Activated CD4-positive, alpha-beta T cell treated with anti-CD3 and anti-CD28 coated beads for 36 hours (primary cell): ENCODE data around the gene POU3F3. TPM values are rescaled to one million over a fixed set of nuclear protein-coding genes. Genes with fewer than 3 reads are reported as not detected.
A peak's percentile ranks its signal among the peaks of the same experiment; 100 is the strongest.

Experiments
- ATAC-seq: fragments of 200-7000 bp; cut with Tn5 transposase; one replicate; pipeline ENCODE4 v1.10.0; 2021; ENCODE audit warnings: mild to moderate bottlenecking, moderate library complexity
- CTCF ChIA-PET: fragments of 350-600 bp; sonication (Branson Sonifier 250); formaldehyde crosslinking; loops from one replicate; lab custom pipeline; 2021; ENCODE audit warnings: antibody characterized with exemption; lab: Charles Lee
- POLR2A ChIA-PET: fragments of 350-600 bp; sonication (Branson Sonifier 250); formaldehyde crosslinking; loops from one replicate; lab custom pipeline; 2021; ENCODE audit warnings: antibody characterized with exemption, inconsistent platforms; lab: Charles Lee
- DNase-seq: peaks from one replicate; pipeline ENCODE4 v3.0.0-alpha.2; 2020
- H3K27ac Mint-ChIP-seq: one replicate; pipeline ENCODE4 v1.8.0; 2021; ENCODE audit warnings: mixed read lengths
- H3K27me3 Mint-ChIP-seq: one replicate; pipeline ENCODE4 v1.8.0; 2021; ENCODE audit warnings: mixed read lengths
- H3K36me3 Mint-ChIP-seq: one replicate; pipeline ENCODE4 v1.8.0; 2021; ENCODE audit warnings: low read depth, mixed read lengths
- H3K4me1 Mint-ChIP-seq: one replicate; pipeline ENCODE4 v1.8.0; 2021; ENCODE audit warnings: mixed read lengths
- H3K4me3 Mint-ChIP-seq: one replicate; pipeline ENCODE4 v1.8.0; 2021; ENCODE audit warnings: mild to moderate bottlenecking, moderate library complexity, mixed read lengths
- H3K9me3 Mint-ChIP-seq: one replicate; pipeline ENCODE4 v1.8.0; 2021; ENCODE audit warnings: low read depth, mixed read lengths
- intact Hi-C, 2 experiments: fragments of 100-400 bp; cut with DNase I in 1 of 2; cut with micrococcal nuclease in 1 of 2; formaldehyde crosslinking; loops; one replicate each; pipeline versions ENCODE4 v1.14.2 to v1.15.1; 2022 to 2024; cut with DNase I, micrococcal nuclease
- total RNA-seq, 2 experiments: library from RNA; stranded (reverse); gene quantifications; one replicate each; pipeline ENCODE4 v1.2.3, GENCODE V29; 2021

The POU3F3 gene
- total RNA-seq: not detected

- DNase-seq (peak; percentile 75), ATAC-seq (peak; percentile 63)
- intact Hi-C loops: loop anchor here (1.0 to 10.0 kb wide), 5 partner anchors 13 to 419 kb away; no protein-coding TSS in a partner anchor
- ChIA-PET CTCF (interaction anchor here (0.6 kb wide), 1 partner anchor 548 kb away, joined by 3 read pairs; no protein-coding TSS in a partner anchor), POLR2A (no interaction called here)
- peak within 1 kb of the TSS; percentile 73 for H3K4me3 Mint-ChIP-seq
- H3K4me1 Mint-ChIP-seq: peaks cover 36% of the 10 kb centered on the region
- no peaks in the 10 kb centered on the region for H3K9me3 Mint-ChIP-seq
- H3K27me3 Mint-ChIP-seq: peaks cover 67% of the 10 kb centered on the region
- H3K27ac Mint-ChIP-seq: no peak within 1 kb of the TSS
- H3K36me3 Mint-ChIP-seq: no peaks in the 10 kb centered on the region
Observed at GRCh38 chr2:104853534-104854497, at the start of gene POU3F3. TSS of gene POU3F3 (plus strand) at chr2:104854115. CDS start at chr2:104855511, 1,396 bp downstream.

DNA sequence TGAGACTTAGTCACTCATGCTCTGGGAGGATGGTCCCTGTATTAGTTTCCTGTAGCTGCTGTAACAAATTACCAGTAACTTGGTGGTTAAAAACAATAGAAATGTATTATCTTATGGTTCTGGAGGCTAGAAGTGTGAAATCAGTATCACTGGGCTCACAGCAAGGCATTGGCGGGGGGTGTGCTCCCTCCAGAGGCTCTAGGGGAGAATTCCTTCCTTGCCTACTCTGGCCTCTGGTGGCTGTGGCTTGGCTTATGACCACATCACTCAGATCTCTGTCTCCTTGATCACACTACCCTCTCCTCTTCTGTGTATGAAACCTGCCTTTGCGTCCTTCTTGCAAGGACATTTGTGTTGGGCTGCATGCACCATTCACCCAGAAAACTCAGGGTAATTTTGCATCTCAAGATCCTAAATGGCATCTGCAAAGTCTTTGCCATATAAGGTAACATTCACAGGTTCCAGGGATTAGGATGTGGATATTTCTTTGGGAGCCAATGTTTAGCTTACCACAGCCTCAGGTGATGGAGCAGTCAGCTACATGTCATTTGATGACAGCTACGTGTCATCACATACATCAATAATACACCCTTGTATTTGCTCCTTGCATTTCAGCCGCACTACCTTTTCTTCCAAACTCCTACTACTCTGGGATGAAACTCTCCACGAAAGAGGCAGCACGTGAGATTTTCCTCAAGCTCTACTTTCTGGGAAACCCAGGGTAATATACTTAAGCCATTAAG, 49.6 kb upstream of the POU3F3 start:
- Mint-ChIP-seq H3K9me3 (peaks cover 6% of the 10 kb centered on the region), H3K4me1 (no peaks in the 10 kb centered on the region), H3K36me3 (no peaks in the 10 kb centered on the region), H3K27ac (no peak overlapping the region), H3K4me3 (no peak overlapping the region), H3K27me3 (peaks cover 2% of the 10 kb centered on the region)
- intact Hi-C loops: no loop called here
- ATAC-seq: no peak
- CTCF ChIA-PET: no interaction called here
- no peak for DNase-seq
- POLR2A ChIA-PET: no interaction called here

DNA sequence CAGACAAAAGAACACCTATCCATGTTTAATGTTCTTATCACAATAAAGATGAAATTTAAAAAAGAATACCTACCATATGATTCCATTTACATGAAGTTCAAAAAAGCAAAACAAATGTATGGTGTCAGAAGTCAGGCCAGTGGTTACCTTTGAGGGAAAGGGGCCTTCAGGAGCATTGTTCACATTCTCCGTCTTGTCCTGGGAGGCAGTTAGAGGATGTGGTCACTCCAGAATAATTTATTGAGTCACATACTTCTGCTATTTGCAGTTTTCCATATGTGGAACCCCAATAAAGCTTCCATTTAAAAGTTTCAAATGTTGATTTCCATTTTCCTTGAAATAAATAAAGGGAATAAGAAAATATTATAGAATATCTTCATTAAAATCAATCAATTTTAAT, 41.6 kb upstream of the POU3F3 start:
- Mint-ChIP-seq H3K36me3 (no peaks in the 10 kb centered on the region), H3K27me3 (peaks cover 4% of the 10 kb centered on the region), H3K9me3 (no peaks in the 10 kb centered on the region), H3K4me1 (no peaks in the 10 kb centered on the region), H3K27ac (no peak overlapping the region), H3K4me3 (no peak overlapping the region)
- ChIA-PET CTCF (no interaction called here), POLR2A (no interaction called here)
- no peak for DNase-seq
- no peak for ATAC-seq
- intact Hi-C loops: no loop called here

GRCh38 chr2:104816143-104816542, 37.8 kb upstream of the POU3F3 start:
- Mint-ChIP-seq H3K27ac (no peak overlapping the region), H3K4me3 (no peak overlapping the region), H3K9me3 (no peaks in the 10 kb centered on the region), H3K36me3 (no peaks in the 10 kb centered on the region), H3K27me3 (peaks cover 12% of the 10 kb centered on the region), H3K4me1 (no peaks in the 10 kb centered on the region)
- intact Hi-C loops: no loop called here
- CTCF ChIA-PET: interaction anchor here (0.7 kb wide), 1 partner anchor 648 kb away, joined by 3 read pairs; no protein-coding TSS in a partner anchor
- no peak for ATAC-seq
- POLR2A ChIA-PET: no interaction called here
- DNase-seq: no peak

DNA sequence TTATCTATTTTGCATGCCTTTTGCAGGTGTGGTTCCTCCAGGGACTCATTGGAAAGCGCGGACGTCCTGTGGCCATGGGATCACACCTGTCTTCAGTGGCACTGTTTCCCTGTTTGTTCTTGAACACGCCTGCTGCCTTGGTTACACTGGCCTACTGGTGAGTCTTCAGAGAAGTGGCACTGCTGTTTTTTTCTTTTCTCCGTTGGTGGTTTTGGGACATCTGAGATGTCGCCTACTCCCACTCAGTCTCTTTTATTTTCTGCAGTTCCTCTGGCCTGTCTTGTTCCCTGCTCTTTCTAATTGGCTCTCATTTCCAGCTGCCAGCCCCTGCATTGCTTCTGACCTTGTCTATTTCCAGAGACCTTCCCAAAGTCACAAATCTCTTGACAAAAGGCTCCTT, 35.7 kb upstream of the POU3F3 start:
- no peaks in the 10 kb centered on the region for H3K4me1 Mint-ChIP-seq
- H3K27me3 Mint-ChIP-seq: peaks cover 11% of the 10 kb centered on the region
- no peak overlapping the region for H3K27ac Mint-ChIP-seq
- H3K4me3 Mint-ChIP-seq: no peak overlapping the region
- no peaks in the 10 kb centered on the region for H3K9me3 Mint-ChIP-seq
- ChIA-PET POLR2A (no interaction called here), CTCF (interaction anchor here (0.6 kb wide), 1 partner anchor 34 kb away, joined by 3 read pairs; no protein-coding TSS in a partner anchor)
- ATAC-seq (no peak), DNase-seq (no peak)
- intact Hi-C loops: no loop called here
- no peaks in the 10 kb centered on the region for H3K36me3 Mint-ChIP-seq

- Mint-ChIP-seq H3K27ac (no peak overlapping the region), H3K9me3 (no peaks in the 10 kb centered on the region), H3K4me1 (no peaks in the 10 kb centered on the region), H3K36me3 (no peaks in the 10 kb centered on the region), H3K4me3 (no peak overlapping the region), H3K27me3 (peaks cover 11% of the 10 kb centered on the region)
- ATAC-seq: no peak
- no peak for DNase-seq
- intact Hi-C loops: no loop called here
- CTCF ChIA-PET: no interaction called here
- POLR2A ChIA-PET: no interaction called here
Observed at GRCh38 chr2:104820126-104820525, 33.8 kb upstream of the POU3F3 start.

DNA sequence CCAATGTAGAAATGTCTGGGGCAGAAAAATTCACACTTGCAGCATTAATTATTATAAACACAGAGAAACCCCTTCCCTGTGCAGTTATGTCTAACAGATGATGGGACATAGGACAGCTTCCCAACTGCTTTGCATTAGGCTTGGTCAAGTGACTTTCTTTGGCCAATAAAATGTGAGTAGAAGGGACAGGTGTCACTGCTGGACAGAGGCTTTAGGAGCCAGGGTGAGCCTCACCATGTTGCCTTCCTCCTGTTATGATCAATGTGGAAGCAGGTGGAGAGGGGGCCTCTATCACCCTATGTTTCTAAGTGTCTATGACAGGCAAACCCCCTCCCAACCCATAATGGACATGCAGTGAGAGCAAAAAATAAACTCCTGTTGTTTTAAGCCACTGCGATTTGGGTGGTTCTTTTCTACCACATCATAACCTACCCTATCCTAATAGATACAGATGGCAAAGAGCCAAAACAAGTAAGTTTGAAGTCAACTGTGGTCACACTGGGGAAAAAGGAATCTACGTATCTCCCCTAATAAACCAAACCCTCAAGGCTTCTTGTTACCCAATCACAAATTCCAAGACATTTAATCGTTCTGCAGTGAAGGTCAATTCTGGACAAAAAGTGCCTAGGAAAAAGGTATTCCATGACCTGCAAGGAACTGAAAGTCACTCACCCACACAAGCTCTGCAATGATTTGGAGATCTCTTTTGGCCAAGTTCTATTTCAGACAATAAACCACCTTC, 28.6 kb upstream of the POU3F3 start:
- Mint-ChIP-seq H3K36me3 (no peaks in the 10 kb centered on the region), H3K27me3 (peaks cover 17% of the 10 kb centered on the region), H3K9me3 (no peaks in the 10 kb centered on the region), H3K27ac (no peak overlapping the region), H3K4me3 (no peak overlapping the region), H3K4me1 (no peaks in the 10 kb centered on the region)
- POLR2A ChIA-PET: no interaction called here
- ATAC-seq (no peak), DNase-seq (no peak)
- CTCF ChIA-PET: no interaction called here
- intact Hi-C loops: no loop called here

DNA sequence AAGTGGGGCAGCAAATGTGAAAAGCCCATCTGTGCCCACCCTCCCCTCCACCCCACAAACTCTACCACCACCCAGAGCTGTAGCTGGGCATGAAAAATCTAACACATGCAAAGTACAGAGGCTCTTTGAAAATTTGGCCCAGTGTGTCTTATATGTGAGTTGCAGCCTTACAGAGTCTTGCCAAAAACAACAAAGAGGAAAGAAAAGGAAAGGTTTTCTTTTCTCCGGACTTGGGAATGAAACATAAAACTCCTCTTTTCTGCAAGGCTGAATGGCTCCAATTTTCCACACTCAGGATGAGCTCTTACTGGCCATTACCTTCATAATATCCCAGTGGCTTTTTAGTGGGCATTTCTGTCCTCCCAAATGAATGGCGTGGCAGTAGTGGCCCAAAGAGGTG, 27.9 kb upstream of the POU3F3 start:
- no peaks in the 10 kb centered on the region for H3K36me3 Mint-ChIP-seq
- no peak overlapping the region for H3K4me3 Mint-ChIP-seq
- no peak for DNase-seq
- ATAC-seq: no peak
- no peaks in the 10 kb centered on the region for H3K9me3 Mint-ChIP-seq
- no peaks in the 10 kb centered on the region for H3K4me1 Mint-ChIP-seq
- ChIA-PET CTCF (interaction anchor here (2.3 kb wide), 1 partner anchor 23 kb away, joined by 6 read pairs; no protein-coding TSS in a partner anchor), POLR2A (no interaction called here)
- H3K27ac Mint-ChIP-seq: no peak overlapping the region
- H3K27me3 Mint-ChIP-seq: peaks cover 19% of the 10 kb centered on the region
- intact Hi-C loops: no loop called here

DNA sequence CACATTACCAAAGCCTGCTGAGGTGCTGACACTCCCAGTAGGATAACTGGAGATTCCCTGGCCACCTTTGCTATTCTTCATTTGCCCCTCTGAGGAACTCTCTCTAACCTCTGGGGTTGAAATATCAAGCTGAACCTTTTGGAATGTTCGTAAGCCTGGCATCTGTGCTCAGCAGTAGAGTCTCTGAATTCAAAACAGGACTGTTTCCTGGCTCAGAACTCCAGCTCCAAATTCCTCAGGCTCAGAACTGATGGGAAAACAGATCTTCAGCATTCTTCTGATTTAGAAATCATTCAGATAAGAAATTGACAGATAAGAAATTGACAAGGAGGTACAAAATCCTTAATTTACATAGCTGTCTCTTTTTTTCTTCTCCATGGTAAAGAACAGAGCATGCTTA, 22.2 kb upstream of the POU3F3 start:
- no peak overlapping the region for H3K4me3 Mint-ChIP-seq
- H3K9me3 Mint-ChIP-seq: no peaks in the 10 kb centered on the region
- ChIA-PET POLR2A (no interaction called here), CTCF (interaction anchor here (1.6 kb wide), 1 partner anchor 18 kb away, joined by 4 read pairs; no protein-coding TSS in a partner anchor)
- intact Hi-C loops: no loop called here
- H3K4me1 Mint-ChIP-seq: no peaks in the 10 kb centered on the region
- peaks cover 16% of the 10 kb centered on the region for H3K27me3 Mint-ChIP-seq
- H3K36me3 Mint-ChIP-seq: no peaks in the 10 kb centered on the region
- DNase-seq (no peak), ATAC-seq (no peak)
- no peak overlapping the region for H3K27ac Mint-ChIP-seq

DNA sequence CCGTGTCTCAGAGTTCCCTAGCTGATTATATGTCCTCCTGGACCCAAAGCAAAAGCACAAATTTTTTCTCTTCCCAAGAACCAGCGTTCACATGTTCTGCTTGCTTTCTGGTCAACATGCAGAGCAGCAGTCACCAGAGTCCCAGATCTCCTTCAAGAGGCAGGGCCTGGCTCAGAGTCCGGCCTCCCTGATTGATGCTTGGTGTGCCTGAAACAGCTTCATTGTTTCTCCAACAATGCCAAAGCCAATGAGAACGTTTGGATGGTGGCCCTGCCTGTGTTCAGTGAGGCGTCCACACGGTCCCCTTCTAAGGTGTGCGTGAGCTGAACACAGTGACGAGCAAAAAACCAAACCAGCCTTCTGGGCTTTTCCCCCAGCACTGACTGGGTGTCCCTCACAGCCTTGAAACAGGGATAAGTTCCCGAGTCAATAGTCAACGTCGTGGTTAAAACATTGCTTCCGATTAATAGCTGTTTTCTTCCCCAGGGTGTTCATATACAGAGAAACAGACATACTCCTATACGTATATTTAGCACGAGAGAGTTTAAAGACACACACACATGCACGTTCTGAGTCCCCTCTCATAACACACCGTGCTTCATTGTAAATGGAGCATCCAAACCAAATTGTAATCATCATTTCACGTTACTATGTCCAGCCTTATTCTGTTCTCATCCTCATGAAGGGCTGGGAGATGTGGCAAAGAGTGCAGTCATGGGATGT, 19.3 kb upstream of the POU3F3 start:
- no peaks in the 10 kb centered on the region for H3K9me3 Mint-ChIP-seq
- ATAC-seq: no peak
- no peak overlapping the region for H3K4me3 Mint-ChIP-seq
- POLR2A ChIA-PET: no interaction called here
- no peaks in the 10 kb centered on the region for H3K36me3 Mint-ChIP-seq
- intact Hi-C loops: no loop called here
- H3K27me3 Mint-ChIP-seq: peaks cover 14% of the 10 kb centered on the region
- CTCF ChIA-PET: interaction anchor here (1.6 kb wide), 1 partner anchor 15 kb away, joined by 4 read pairs; no protein-coding TSS in a partner anchor
- DNase-seq: no peak
- no peaks in the 10 kb centered on the region for H3K4me1 Mint-ChIP-seq
- H3K27ac Mint-ChIP-seq: no peak overlapping the region
